Kidney epithelial cell (primary cell): ENCODE results near the gene IFT43. TPM values are rescaled to one million over a fixed set of nuclear protein-coding genes. Genes with fewer than 3 reads are reported as not detected.

ENCODE experiments used
- DNase-seq: peaks from one replicate; pipeline ENCODE4 v3.0.0-alpha.2; 2010; ENCODE audit warnings: low read depth
- H3K27me3 ChIP-seq: 2 replicates; pipeline ENCODE4 v1.6.0; 2011; ENCODE audit warnings: low read length; ENCODE audit not compliant: control insufficient read depth, insufficient read depth
- H3K36me3 ChIP-seq: 2 replicates; pipeline ENCODE4 v1.5.1; 2011; ENCODE audit warnings: low read length; ENCODE audit not compliant: control insufficient read depth, insufficient read depth
- H3K4me3 ChIP-seq: 2 replicates; pipeline ENCODE4 v1.5.1; 2011; ENCODE audit warnings: low read depth, mild to moderate bottlenecking, control low read depth, low read length
- total RNA-seq: library from RNA; depleted of rRNA; stranded (reverse); fragments of >200 nt; gene quantifications from 2 replicates; pipeline ENCODE4 v1.2.3, GENCODE V29; 2015
- TF ChIP-seq, protein P1 (sequence below): IDR thresholded peaks from 2 replicates; pipeline ENCODE4 v1.5.1; 2011; ENCODE audit warnings: mild to moderate bottlenecking, moderate library complexity, low read length, control low read depth, inconsistent platforms; ENCODE audit not compliant: insufficient read depth, poor library complexity, severe bottlenecking

The IFT43 gene
- total RNA-seq, 1 donor from 2014 or later, result 48.9 TPM

DNA sequence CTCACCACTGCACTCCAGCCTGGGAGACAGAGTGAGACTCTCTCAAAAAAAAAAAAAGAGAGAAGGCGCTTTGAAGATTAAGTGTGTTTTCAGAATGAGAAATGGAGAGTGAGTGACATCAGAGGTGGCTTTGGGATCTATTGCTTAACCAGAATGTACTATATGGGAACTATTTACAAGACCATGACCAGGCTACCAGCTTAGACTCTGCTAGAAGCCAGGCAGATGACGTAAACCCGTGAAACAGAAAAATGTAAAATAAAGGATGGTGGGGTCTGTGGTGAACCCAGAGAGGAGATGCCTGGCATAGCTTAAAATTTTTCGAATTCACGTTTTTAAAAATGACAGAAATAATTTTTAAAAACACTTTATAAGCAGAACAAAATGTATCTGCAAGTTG, 82.0 kb downstream of the IFT43 start:
- Histone ChIP-seq H3K4me3 (no peak overlapping the region), H3K27me3 (no peaks in the 10 kb centered on the region), H3K36me3 (no peaks in the 10 kb centered on the region)
- no peak for DNase-seq
- TF ChIP-seq, protein P1, sequence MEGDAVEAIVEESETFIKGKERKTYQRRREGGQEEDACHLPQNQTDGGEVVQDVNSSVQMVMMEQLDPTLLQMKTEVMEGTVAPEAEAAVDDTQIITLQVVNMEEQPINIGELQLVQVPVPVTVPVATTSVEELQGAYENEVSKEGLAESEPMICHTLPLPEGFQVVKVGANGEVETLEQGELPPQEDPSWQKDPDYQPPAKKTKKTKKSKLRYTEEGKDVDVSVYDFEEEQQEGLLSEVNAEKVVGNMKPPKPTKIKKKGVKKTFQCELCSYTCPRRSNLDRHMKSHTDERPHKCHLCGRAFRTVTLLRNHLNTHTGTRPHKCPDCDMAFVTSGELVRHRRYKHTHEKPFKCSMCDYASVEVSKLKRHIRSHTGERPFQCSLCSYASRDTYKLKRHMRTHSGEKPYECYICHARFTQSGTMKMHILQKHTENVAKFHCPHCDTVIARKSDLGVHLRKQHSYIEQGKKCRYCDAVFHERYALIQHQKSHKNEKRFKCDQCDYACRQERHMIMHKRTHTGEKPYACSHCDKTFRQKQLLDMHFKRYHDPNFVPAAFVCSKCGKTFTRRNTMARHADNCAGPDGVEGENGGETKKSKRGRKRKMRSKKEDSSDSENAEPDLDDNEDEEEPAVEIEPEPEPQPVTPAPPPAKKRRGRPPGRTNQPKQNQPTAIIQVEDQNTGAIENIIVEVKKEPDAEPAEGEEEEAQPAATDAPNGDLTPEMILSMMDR, result no peak

DNA sequence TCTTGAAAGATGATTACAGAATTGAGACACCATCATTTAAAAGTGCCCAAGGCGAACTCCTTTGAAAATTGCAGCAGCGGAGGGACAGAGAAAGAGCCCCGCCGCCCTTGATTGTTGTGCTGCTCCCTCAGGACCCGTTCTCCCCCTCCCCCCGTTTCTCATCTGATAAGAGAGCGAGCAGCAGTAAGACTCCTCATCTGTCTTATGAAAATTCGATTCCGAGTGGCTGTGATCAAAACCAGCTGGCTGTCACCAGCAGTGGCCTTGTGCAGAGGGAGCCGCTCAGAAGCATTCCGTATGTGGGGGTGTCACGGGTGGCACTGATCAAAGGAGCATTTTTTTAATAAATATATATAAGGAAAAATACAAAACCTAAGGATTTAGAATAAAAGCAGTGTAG, 88.2 kb downstream of the IFT43 start:
- Histone ChIP-seq H3K27me3 (no peaks in the 10 kb centered on the region), H3K4me3 (no peak overlapping the region), H3K36me3 (no peaks in the 10 kb centered on the region)
- TF ChIP-seq, protein P1, result no peak
- no peak for DNase-seq

DNA sequence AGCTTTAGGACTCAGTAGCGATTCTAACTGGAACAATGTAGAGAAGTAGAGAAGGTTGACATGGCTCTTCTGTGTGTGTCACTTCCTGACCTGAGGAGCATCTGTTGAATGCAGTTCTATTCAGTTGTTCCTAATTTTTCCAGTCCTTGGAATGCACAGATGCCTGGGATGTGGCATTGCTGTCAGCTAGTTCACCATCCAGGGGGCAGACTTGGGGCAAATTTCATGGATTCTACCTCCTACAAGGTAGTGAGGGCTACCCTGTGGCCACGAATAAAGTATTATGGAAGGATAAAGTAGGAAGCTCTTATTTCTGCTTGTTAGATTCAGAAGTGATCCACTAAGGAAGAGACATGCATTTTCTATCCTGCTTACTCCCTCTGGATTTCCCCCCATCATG, 91.8 kb downstream of the IFT43 start:
- no peak for DNase-seq
- TF ChIP-seq, protein P1, result no peak

DNA sequence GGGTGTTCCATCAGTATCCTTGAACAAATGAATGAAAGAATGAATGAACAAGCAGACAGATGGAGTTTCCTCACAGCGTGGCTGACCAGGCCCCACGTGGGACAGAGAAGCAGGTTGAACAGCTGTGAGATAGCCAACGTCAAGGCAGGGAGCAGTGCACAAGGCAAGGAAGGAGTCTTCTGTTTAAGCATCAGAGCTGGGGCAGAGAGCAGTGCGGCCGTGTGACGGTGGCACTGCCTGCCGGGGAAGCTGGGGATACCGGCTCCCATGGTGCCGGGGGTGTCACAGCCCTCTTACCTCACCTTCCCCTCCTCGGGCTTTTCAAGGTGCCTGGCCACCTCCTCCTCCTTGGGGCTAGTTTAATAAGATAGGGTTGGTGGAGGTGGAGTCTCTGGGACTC, 92.9 kb downstream of the IFT43 start:
- no peak for DNase-seq
- Histone ChIP-seq H3K27me3 (no peaks in the 10 kb centered on the region), H3K36me3 (no peaks in the 10 kb centered on the region), H3K4me3 (no peak overlapping the region)
- TF ChIP-seq, protein P1, result no peak

More for the DNA sequence above, 91.8 kb downstream of the IFT43 start:
- H3K36me3 ChIP-seq, result no peaks in the 10 kb centered on the region
- H3K27me3 ChIP-seq, result no peaks in the 10 kb centered on the region
- H3K4me3 ChIP-seq, result no peak overlapping the region

DNA sequence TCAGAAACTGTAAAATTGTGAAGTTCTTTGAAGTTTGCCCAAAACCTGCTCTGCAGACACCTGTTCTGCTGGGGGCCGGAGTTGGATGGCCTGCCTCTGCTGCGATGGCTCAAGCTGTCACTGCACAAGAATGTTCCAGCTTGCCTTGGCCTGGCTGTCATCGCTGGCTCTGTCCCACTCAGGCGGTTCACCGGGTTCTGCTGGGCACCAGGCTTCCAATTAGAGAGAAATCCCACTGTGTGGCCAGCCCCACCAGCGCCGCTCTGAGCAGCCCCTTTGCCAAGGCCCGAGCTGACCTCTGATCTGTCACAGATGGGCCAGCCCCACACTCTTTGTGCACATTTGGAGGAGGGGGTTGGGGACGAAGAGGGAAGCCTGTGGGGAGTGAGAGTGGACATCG, 94.5 kb downstream of the IFT43 start:
- Histone ChIP-seq H3K27me3 (no peaks in the 10 kb centered on the region), H3K4me3 (no peak overlapping the region), H3K36me3 (no peaks in the 10 kb centered on the region)
- DNase-seq, result no peak
- TF ChIP-seq, protein P1, result no peak

DNA sequence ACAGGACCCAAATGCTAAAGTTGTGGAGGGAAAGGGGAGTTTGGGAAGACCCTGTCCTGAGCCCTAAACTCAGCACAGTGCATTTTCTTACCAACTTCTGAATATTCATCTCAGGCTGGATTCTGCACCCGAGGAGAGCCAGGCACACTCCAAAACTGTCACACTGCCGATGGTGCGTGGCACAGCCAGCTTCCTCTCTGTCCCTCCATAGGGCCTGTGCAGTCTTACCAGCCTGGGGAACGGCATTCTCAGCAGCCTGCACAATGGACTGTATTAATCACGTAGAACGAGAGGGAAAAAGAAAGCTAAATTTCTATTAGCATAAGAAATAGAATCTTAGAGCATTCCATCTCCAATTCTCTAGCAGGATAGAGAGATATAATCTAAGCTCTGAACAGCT, 94.9 kb downstream of the IFT43 start:
- TF ChIP-seq, protein P1, result no peak
- Histone ChIP-seq H3K36me3 (no peaks in the 10 kb centered on the region), H3K4me3 (no peak overlapping the region)

More for the DNA sequence above, 94.9 kb downstream of the IFT43 start:
- DNase-seq, result no peak
- no peaks in the 10 kb centered on the region for H3K27me3 ChIP-seq
